Mammary epithelial cell (primary cell): ENCODE measurements around the gene MGAT4A.

Source experiments
- CTCF ChIP-seq, 2 donors: IDR thresholded peaks in 1 of 2; conservative IDR thresholded peaks in 1 of 2; 2 replicates each; pipeline ENCODE4 v1.5.1; 2011 to 2012; ENCODE audit warnings: inconsistent platforms in 2 of 2, low read length in 2 of 2, mild to moderate bottlenecking in 2 of 2, control low read depth in 1 of 2, low read depth in 1 of 2; ENCODE audit not compliant: insufficient read depth in 1 of 2; ENCODE audit errors: extremely low read depth in 1 of 2
- EZH2 ChIP-seq: IDR thresholded peaks from 2 replicates; pipeline ENCODE4 v1.6.1; 2012; ENCODE audit warnings: low read length, inconsistent platforms, borderline replicate concordance

- no peak for TF ChIP-seq CTCF (conservative IDR thresholded peaks at IDR 0.05 in 1 of 2, IDR thresholded peaks at IDR 0.05 in 1 of 2; ENCODE audit: extremely low read depth in 1 of 2, insufficient read depth in 1 of 2, low read depth in 1 of 2, low read length in 2 of 2)
- no peak for TF ChIP-seq EZH2
Observed at GRCh38 chr2:98777076-98777475, 46.1 kb upstream of the MGAT4A start.
